ENCODE data around the gene DYNLRB1.

Gene DYNLRB1

DNA sequence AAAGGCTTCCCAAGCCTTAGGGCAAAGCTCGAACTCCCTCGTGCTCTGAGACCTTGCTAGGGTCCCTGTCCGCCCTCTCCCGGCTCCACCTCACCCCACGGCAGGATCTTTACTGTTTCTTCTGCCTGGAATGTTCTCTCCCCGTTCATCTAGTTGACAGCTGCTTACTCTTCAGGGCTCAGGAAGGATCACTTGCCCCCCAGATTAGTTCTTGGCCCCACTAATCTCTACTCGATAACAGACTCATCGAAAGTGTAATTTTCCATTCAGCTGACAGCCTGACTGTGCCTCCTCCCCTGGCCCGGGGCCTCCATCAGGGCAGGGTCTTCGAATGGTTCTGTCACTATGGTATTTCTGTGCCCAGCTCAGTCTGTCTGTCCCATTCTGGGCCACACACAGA lies 45.4 kb downstream of the DYNLRB1 start:
- TF ChIP-seq, protein P1, sequence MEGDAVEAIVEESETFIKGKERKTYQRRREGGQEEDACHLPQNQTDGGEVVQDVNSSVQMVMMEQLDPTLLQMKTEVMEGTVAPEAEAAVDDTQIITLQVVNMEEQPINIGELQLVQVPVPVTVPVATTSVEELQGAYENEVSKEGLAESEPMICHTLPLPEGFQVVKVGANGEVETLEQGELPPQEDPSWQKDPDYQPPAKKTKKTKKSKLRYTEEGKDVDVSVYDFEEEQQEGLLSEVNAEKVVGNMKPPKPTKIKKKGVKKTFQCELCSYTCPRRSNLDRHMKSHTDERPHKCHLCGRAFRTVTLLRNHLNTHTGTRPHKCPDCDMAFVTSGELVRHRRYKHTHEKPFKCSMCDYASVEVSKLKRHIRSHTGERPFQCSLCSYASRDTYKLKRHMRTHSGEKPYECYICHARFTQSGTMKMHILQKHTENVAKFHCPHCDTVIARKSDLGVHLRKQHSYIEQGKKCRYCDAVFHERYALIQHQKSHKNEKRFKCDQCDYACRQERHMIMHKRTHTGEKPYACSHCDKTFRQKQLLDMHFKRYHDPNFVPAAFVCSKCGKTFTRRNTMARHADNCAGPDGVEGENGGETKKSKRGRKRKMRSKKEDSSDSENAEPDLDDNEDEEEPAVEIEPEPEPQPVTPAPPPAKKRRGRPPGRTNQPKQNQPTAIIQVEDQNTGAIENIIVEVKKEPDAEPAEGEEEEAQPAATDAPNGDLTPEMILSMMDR (IDR thresholded peaks at IDR 0.05; ENCODE audit: insufficient read depth, missing control alignments) = no peak
- FAIRE-seq (no peak), DNase-seq (ENCODE audit: insufficient read length, low spot score) (peak; percentile 68)

DNA sequence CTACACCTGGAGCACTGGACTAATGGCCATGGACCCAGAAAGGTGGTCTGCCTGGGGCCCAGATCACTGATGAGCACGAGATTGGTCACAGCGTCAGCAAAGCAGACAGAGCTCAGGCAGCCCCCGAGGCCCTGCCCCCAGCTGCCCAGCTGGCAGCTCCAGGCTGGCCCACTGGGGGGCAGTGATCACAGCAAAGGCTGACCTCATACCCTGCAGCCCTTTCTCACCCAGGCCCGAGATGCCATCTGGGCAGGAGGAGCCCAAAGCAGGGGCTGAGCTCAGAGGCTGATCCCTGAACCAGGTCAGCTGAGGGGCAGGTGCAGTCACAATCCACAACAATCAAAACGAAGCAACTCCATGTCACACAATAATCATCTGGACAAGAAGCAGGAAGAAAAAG lies 46.4 kb downstream of the DYNLRB1 start:
- TF ChIP-seq, protein P1 (IDR thresholded peaks at IDR 0.05; ENCODE audit: insufficient read depth, missing control alignments) = peak; percentile 23
- FAIRE-seq (no peak), DNase-seq (ENCODE audit: insufficient read length, low spot score) (peak; percentile 46)

DNA sequence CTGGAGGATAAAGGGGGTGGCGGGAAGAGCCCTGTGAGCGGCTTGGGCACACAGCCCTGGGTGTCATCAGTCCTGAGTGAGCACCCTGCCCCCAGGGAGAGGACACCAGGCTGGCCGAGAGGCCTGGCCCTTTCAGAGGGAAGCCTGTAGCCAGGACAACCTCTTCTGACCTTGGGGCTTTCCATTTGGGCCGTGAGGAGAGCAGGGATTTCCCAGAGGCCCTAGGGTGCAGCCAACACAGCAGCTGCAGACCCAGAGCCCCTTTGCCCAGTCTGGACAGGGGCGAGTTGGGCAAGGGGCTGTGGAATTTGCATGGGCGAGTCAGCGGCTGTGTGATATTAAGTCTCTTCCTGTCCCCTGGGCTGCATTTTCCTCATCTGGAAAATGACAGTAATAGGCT lies 48.6 kb downstream of the DYNLRB1 start:
- DNase-seq (ENCODE audit: insufficient read length, low spot score) (no peak), FAIRE-seq (no peak)
- TF ChIP-seq, protein P1 (IDR thresholded peaks at IDR 0.05; ENCODE audit: insufficient read depth, missing control alignments) = no peak

DNA sequence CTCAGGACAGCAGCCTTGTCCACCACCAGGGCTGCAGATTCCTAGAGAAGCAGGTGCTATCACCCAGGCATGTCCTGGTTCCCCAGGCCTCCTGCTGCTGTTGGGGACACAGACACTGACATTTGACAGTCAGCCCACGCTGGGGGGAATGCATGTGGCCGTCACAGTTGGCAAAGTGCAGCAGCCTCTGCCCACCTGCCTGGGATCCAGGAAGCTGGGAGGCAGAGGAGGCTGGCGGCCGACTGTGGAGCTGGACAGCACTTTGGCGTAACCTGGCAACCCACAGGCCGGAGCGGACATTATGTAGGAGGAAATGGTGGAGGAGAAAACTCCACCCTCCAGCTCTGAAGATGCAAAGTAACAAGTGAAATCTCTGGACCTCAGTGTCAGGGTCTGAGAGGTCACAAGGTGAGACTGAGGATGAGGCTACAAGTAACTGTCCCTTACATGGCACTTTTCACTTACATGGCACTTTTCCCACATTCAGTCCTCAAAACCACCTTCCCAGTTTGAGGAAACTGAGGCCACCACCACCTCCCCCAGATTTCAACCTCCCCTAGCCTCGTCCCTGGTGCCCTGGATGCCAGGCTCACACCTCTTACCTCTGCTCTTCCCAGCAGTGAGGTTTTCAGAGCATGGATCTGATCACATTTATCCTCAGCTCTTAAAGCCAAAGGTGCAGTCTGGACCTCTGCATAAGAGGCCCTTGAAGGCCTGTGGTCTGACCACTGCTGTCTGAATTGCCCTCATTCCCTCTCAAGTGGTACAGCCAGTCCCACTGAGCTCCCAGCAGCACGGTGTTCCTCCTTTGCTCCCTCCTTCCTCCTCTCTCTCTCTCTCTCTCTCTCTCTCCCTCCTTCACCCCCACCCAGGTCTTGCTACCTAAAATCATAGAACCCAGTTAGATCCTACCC lies 51.0 kb downstream of the DYNLRB1 start:
- TF ChIP-seq, protein P1 (IDR thresholded peaks at IDR 0.05; ENCODE audit: insufficient read depth, missing control alignments) = no peak
- FAIRE-seq (no peak), DNase-seq (ENCODE audit: insufficient read length, low spot score) (no peak)

DNA sequence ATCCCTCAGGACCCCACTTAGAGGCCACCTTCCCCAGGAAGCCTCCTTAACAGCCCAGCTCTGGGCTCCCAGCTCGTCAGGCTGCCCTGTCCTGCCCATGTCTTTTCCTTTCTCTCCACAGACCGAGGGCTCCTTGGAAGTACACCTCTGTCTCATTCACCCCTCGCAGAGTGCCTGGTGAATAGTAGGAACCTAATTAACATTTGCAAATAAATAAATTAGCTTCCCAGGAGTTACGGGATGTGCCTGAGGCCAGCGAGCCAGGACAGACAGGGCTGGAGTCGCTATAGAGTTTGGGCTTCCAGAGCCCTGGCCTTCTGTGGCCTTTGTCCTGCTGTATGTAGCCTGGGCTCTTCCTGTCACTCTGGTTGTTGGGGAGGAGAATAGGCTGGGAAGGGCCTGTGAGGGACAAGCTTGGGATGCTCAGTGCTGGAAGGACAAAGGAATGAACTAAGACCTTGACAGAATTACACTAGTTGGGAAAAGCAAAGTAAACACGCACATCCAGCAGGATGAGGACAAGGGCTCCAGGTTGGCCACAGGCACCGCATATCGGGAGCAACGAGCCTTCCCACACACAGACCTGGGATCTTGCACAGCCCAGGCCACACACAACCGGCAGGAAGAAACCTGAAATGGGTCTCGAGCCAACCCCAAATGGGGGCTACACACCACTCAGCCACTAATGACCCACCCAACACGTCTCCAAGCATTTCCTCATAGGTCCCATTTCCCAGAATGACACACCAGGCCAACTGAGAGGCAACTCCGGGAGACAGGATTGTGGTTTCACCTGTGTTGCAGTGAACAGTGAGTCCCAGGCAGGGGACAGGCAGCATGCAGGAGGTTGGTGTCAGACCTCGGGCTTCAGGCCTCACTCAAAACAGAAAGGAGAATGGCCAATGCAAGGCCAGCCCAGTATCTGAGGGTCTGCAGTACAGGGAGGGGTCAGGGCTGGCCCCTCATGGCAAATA lies 52.0 kb downstream of the DYNLRB1 start:
- no peak for DNase-seq (ENCODE audit: insufficient read length, low spot score)
- TF ChIP-seq, protein P1 (IDR thresholded peaks at IDR 0.05; ENCODE audit: insufficient read depth, missing control alignments) = no peak
- no peak for FAIRE-seq

DNA sequence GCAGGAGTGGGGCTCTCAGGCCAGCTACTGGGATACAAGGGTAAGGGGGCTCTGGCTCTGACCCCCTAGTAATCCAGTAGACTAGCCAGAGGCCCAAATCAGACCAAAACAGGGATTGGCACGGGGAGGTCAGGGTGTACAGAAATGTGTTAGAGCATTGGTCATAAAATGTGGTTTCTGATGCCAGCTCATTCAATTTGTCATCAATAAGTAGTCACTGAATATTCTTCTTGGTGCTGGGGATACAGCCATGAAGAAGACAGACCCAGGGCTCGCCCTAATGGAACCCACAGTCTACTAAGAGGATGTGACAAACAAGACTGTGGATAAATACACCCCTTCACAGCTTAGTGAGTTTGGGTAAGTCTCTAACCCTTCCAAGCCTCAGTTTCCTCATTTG lies 53.4 kb downstream of the DYNLRB1 start:
- DNase-seq (ENCODE audit: insufficient read length, low spot score) = no peak
- TF ChIP-seq, protein P1 (IDR thresholded peaks at IDR 0.05; ENCODE audit: insufficient read depth, missing control alignments) = no peak
- FAIRE-seq = no peak

Measured in D721Med (cell line).